ENCODE data around the gene NOPCHAP1. TPM values are rescaled to one million over a fixed set of nuclear protein-coding genes. Genes with fewer than 3 reads are reported as not detected.

NOPCHAP1 gene
- polyA plus RNA-seq, 1 experiment: 9.5 TPM

- TF ChIP-seq, protein P1, sequence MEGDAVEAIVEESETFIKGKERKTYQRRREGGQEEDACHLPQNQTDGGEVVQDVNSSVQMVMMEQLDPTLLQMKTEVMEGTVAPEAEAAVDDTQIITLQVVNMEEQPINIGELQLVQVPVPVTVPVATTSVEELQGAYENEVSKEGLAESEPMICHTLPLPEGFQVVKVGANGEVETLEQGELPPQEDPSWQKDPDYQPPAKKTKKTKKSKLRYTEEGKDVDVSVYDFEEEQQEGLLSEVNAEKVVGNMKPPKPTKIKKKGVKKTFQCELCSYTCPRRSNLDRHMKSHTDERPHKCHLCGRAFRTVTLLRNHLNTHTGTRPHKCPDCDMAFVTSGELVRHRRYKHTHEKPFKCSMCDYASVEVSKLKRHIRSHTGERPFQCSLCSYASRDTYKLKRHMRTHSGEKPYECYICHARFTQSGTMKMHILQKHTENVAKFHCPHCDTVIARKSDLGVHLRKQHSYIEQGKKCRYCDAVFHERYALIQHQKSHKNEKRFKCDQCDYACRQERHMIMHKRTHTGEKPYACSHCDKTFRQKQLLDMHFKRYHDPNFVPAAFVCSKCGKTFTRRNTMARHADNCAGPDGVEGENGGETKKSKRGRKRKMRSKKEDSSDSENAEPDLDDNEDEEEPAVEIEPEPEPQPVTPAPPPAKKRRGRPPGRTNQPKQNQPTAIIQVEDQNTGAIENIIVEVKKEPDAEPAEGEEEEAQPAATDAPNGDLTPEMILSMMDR (IDR thresholded peaks at IDR 0.05; ENCODE audit: low read depth, low read length): no peak
- H3K27ac ChIP-seq (ENCODE audit: low read depth, low read length): no peak overlapping the region
- no peak overlapping the region for H3K4me3 ChIP-seq (ENCODE audit: low read depth, low read length)
- H3K9me3 ChIP-seq (ENCODE audit: control insufficient read depth, insufficient read depth, low read length): no peaks in the 10 kb centered on the region
- POLR2A ChIA-PET: interaction anchor here (0.7 kb wide), 1 partner anchor 16 kb away, joined by 3 read pairs; no protein-coding TSS in a partner anchor
- no peaks in the 10 kb centered on the region for H3K27me3 ChIP-seq (ENCODE audit: control insufficient read depth, insufficient read depth, low read length)
- no peak for DNase-seq (ENCODE audit: low read depth, low spot score)
- CTCF ChIA-PET: interaction anchor here (0.6 to 1.5 kb wide), 3 partner anchors 13 to 652 kb away, joined by 3 to 4 read pairs (median 4); no protein-coding TSS in a partner anchor
Observed at GRCh38 chr12:105033851-105034250, 47.7 kb downstream of the NOPCHAP1 start.

Other genes with a start within 250 kb of the NOPCHAP1 start
- gene SLC41A2, start 28.0 kb upstream of the NOPCHAP1 start, polyA plus RNA-seq (2011; rRNA removed): 2.7 and 3.6 TPM in 2 replicates
- 90.5 and 116 TPM in 2 replicates for gene ALDH1L2, start 98.1 kb downstream of the NOPCHAP1 start, polyA plus RNA-seq (2011; rRNA removed)
- gene WASHC4, start 121.4 kb downstream of the NOPCHAP1 start, polyA plus RNA-seq (2011; rRNA removed): 33.8 and 59.4 TPM in 2 replicates
- gene APPL2, start 249.9 kb downstream of the NOPCHAP1 start, polyA plus RNA-seq (2011; rRNA removed): 37.8 and 50.1 TPM in 2 replicates

Measured in AG04450 (cell line).